Left lung (tissue), 10 donors: ENCODE measurements around the gene ABHD6. TPM values are rescaled to one million over a fixed set of nuclear protein-coding genes. Genes with fewer than 3 reads are reported as not detected.

Source experiments
- ATAC-seq: fragments of 200-7000 bp; cut with Tn5 transposase; one replicate; pipeline ENCODE4 v1.9.1; 2020; ENCODE audit warnings: moderate library complexity
- DNase-seq, 4 donors: peaks; one replicate each; pipeline ENCODE4 v3.0.0-alpha.2; 2013 to 2020
- H3K27ac ChIP-seq, 2 donors: fragments of 200-600 bp; sonication (generic) in 1 of 2; one replicate each; pipeline versions ENCODE4 v1.5.0 to v1.8.0; 2020 to 2021
- H3K27me3 ChIP-seq, 2 donors: fragments of 200-600 bp; sonication (generic) in 1 of 2; one replicate each; pipeline versions ENCODE4 v1.5.0 to v1.8.0; 2020 to 2021
- H3K36me3 ChIP-seq, 2 donors: fragments of 200-600 bp; sonication (generic) in 1 of 2; one replicate each; pipeline versions ENCODE4 v1.5.0 to v1.8.0; 2020 to 2021
- H3K4me1 ChIP-seq, 2 donors: fragments of 200-600 bp; one replicate each; pipeline ENCODE4 v1.8.0; 2021
- H3K4me3 ChIP-seq, 2 donors: fragments of 200-600 bp; sonication (generic) in 1 of 2; one replicate each; pipeline versions ENCODE4 v1.5.0 to v1.8.0; 2020 to 2021; ENCODE audit warnings: mild to moderate bottlenecking in 1 of 2
- H3K9me3 ChIP-seq, 2 donors: fragments of 200-600 bp; sonication (generic) in 1 of 2; one replicate each; pipeline versions ENCODE4 v1.5.0 to v1.8.0; 2020 to 2021
- intact Hi-C, 2 donors: fragments of 100-400 bp; cut with DNase I; formaldehyde crosslinking; loops; one replicate each; pipeline versions ENCODE4 v1.11.2 to v1.14.2; 2022
- polyA plus RNA-seq, 6 donors: library from polyadenylated mRNA; unstranded; fragments of 120-200 nt; gene quantifications; one replicate each; pipeline ENCODE4 v1.2.1, GENCODE V29; 2013; ENCODE audit not compliant: insufficient read length in 6 of 6
- total RNA-seq, 2 donors: library from RNA; stranded (reverse); fragmentation: NEBNext Ultra II Directional; extraction: Animal tissue kit (Norgen Biotek cat#: 25700); gene quantifications; one replicate each; pipeline ENCODE4 v1.2.1, GENCODE V29; 2021
- TF ChIP-seq, protein P1 (sequence below), 2 donors: fragments of 200-600 bp; sonication (generic) in 1 of 2; IDR thresholded peaks; one replicate each; pipeline versions ENCODE4 v1.5.0 to v1.8.0; 2021; ENCODE audit warnings: antibody characterized with exemption in 2 of 2
- donor health status: DM: no; HTN: yes; CAD: no.
- donor health status: DM: no; HTN: no; CAD: no.

ABHD6 gene
- total and polyA plus RNA-seq, 8 donors, result 4.8 to 12.7 (median 8.2) TPM

DNA sequence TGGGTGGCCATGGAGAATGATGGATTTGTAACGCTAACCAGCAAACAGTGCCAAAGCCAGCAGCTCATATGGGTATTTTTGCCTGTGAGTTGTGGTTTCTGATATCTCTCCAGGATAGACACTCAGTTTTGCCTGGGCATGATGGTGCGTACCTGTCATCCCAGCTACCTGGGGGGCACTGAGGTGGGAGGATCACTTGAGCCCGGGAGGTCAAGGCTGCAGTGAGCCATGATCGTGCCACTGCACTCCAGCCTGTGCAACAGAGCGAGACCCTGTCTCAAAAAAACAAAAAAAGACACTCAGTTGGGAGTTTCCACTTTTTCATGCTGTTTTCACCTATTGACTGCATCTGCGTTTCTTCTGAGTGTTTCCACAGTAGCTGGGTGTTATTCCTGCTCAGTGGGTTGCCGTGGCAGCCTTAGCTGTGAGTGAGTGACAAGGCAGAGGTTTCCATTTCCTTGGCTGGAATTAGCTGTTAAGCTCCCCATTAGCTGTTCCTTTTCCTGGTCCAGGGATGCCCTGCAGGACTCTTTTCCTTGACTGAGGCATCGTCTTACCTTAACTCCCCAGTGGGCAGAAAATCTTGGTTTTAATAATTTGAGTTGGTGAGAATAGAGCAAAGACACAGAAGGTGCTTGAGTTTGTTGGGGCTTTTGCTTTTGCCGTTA, 54.2 kb downstream of the ABHD6 start:
- H3K9me3 ChIP-seq, result peaks cover 0 to 3% of the 10 kb centered on the region in 2 donors
- TF ChIP-seq, protein P1, sequence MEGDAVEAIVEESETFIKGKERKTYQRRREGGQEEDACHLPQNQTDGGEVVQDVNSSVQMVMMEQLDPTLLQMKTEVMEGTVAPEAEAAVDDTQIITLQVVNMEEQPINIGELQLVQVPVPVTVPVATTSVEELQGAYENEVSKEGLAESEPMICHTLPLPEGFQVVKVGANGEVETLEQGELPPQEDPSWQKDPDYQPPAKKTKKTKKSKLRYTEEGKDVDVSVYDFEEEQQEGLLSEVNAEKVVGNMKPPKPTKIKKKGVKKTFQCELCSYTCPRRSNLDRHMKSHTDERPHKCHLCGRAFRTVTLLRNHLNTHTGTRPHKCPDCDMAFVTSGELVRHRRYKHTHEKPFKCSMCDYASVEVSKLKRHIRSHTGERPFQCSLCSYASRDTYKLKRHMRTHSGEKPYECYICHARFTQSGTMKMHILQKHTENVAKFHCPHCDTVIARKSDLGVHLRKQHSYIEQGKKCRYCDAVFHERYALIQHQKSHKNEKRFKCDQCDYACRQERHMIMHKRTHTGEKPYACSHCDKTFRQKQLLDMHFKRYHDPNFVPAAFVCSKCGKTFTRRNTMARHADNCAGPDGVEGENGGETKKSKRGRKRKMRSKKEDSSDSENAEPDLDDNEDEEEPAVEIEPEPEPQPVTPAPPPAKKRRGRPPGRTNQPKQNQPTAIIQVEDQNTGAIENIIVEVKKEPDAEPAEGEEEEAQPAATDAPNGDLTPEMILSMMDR (IDR thresholded peaks at IDR 0.05), result no peak
- no peak for DNase-seq
- H3K36me3 ChIP-seq, result peaks cover 0 to 9% of the 10 kb centered on the region in 2 donors
- H3K4me3 ChIP-seq, result no peak overlapping the region
- intact Hi-C loops, result loop anchor here in 1 of 2 donors (10.0 kb wide), 1 partner anchor 47 kb away; no protein-coding TSS in a partner anchor
- no peaks in the 10 kb centered on the region for H3K4me1 ChIP-seq
- no peak overlapping the region for H3K27ac ChIP-seq
- no peaks in the 10 kb centered on the region for H3K27me3 ChIP-seq
- ATAC-seq, result no peak

DNA sequence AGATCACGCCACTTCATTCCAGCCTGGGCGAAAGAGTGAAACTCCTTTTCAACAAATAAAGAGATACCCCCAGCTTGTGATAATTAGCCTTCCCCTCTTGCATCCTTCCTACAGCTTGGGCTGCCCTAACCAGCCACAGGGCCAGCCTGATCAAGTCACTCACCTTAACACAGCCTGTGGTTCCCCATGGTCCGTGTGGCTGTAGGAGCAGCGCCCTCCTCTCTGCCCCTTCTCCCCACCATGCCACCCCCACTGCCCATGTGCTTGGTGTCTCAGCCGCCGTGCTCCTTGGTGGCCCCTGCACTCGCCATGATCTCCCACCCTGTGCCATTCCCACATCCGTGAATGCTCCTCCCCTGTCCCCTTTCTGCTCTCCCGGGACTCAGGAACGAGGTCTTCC, 55.3 kb downstream of the ABHD6 start:
- Histone ChIP-seq H3K9me3 (peaks cover 0 to 3% of the 10 kb centered on the region in 2 donors), H3K4me3 (no peak overlapping the region), H3K27me3 (no peaks in the 10 kb centered on the region), H3K36me3 (no peaks in the 10 kb centered on the region), H3K4me1 (no peaks in the 10 kb centered on the region), H3K27ac (no peak overlapping the region)
- no peak for DNase-seq
- no peak for ATAC-seq
- TF ChIP-seq, protein P1 (IDR thresholded peaks at IDR 0.05), result no peak
- intact Hi-C loops, result loop anchor here in 1 of 2 donors (10.0 kb wide), 1 partner anchor 48 kb away; no protein-coding TSS in a partner anchor

DNA sequence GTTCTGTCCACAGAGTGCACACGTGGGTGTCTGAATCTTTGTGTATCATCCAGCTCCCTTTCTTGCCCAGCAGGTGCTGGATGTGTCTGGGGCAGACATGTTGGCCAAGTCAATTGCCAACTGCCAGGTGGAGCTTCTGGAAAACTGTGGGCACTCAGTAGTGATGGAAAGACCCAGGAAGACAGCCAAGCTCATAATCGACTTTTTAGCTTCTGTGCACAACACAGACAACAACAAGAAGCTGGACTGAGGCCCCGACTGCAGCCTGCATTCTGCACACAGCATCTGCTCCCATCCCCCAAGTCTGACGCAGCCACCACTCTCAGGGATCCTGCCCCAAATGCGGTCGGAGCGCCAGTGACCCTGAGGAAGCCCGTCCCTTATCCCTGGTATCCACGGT, 55.9 kb downstream of the ABHD6 start:
- Histone ChIP-seq H3K4me1 (no peaks in the 10 kb centered on the region), H3K27me3 (peaks cover 0 to 6% of the 10 kb centered on the region in 2 donors), H3K27ac (no peak overlapping the region), H3K4me3 (no peak overlapping the region), H3K36me3 (no peaks in the 10 kb centered on the region), H3K9me3 (peaks cover 0 to 3% of the 10 kb centered on the region in 2 donors)
- ATAC-seq, result no peak
- intact Hi-C loops, result loop anchor here in 1 of 2 donors (10.0 kb wide), 1 partner anchor 49 kb away; no protein-coding TSS in a partner anchor
- no peak for DNase-seq
- TF ChIP-seq, protein P1 (IDR thresholded peaks at IDR 0.05), result no peak

DNA sequence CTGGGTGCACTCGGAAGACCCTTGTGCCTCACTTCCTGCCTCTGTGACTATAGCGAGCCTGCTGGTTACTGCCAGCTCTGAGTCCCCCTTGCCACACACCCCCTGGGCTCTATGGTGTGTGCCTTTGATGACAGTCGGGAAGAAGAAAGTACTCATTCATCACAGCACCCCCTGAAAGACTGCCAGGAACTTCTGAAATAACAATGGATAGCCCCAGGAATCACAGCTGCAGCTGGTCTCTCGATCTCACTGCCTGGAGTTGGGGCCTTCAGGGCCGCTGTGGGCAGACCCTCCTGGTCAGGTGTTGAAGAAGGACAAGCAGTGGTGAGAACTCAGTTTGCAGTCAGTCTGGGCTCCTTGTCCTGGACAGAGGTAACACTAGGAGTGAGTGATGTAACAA, 58.7 kb downstream of the ABHD6 start:
- intact Hi-C loops, result loop anchor here in 1 of 2 donors (10.0 kb wide), 1 partner anchor 51 kb away; no protein-coding TSS in a partner anchor
- Histone ChIP-seq H3K4me1 (no peaks in the 10 kb centered on the region), H3K36me3 (no peaks in the 10 kb centered on the region), H3K27me3 (peaks cover 0 to 33% of the 10 kb centered on the region in 2 donors), H3K4me3 (no peak overlapping the region), H3K27ac (no peak overlapping the region), H3K9me3 (peaks cover 0 to 3% of the 10 kb centered on the region in 2 donors)
- no peak for ATAC-seq
- no peak for DNase-seq
- TF ChIP-seq, protein P1 (IDR thresholded peaks at IDR 0.05), result no peak

DNA sequence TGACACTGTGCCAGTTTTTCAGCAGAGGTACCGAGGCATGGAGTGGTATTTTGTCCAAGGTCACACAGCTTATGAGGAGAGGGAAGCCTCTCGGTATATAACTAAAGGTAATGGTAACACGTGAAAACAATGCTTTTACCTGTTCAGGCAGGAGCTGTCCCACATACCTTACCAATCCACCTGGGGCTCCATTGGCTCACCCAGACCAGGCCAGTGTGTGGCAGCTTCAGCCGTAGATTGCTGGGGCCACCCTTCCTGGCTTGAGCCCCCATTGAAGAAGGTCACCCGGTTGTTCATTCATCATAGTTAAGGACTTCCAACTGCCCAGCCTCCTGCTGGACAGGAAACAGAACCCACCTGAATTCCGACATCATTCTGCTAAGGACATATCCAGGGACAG, 59.3 kb downstream of the ABHD6 start:
- intact Hi-C loops, result loop anchor here in 1 of 2 donors (10.0 kb wide), 1 partner anchor 52 kb away; no protein-coding TSS in a partner anchor
- no peaks in the 10 kb centered on the region for H3K36me3 ChIP-seq
- DNase-seq (no peak), ATAC-seq (no peak)
- H3K27ac ChIP-seq, result no peak overlapping the region
- no peak overlapping the region for H3K4me3 ChIP-seq
- H3K9me3 ChIP-seq, result peaks cover 0 to 3% of the 10 kb centered on the region in 2 donors
- peaks cover 0 to 38% of the 10 kb centered on the region in 2 donors for H3K27me3 ChIP-seq
- H3K4me1 ChIP-seq, result no peaks in the 10 kb centered on the region
- TF ChIP-seq, protein P1 (IDR thresholded peaks at IDR 0.05), result no peak
